Vagina (tissue), 2 donors: ENCODE data around the gene TGFBR3.

Experiments used
- POLR2AphosphoS5 ChIP-seq, 2 donors: sonication (generic); formaldehyde crosslinking; IDR thresholded peaks; one replicate each; pipeline ENCODE4 v1.9.0; 2017; ENCODE audit warnings: antibody characterized with exemption in 2 of 2, mild to moderate bottlenecking in 2 of 2, low read depth in 1 of 2; ENCODE audit not compliant: insufficient read depth in 1 of 2
- TF ChIP-seq, protein P1 (sequence below), 3 experiments: fragments of 450-650 bp in 2 of 3; fragments of 200-600 bp in 1 of 3; sonication (generic) in 1 of 3; IDR thresholded peaks; one replicate each; pipeline ENCODE4 v1.5.1; 2017 to 2019; ENCODE audit warnings: antibody characterized with exemption in 3 of 3, mild to moderate bottlenecking in 2 of 3, moderate library complexity in 2 of 3

DNA sequence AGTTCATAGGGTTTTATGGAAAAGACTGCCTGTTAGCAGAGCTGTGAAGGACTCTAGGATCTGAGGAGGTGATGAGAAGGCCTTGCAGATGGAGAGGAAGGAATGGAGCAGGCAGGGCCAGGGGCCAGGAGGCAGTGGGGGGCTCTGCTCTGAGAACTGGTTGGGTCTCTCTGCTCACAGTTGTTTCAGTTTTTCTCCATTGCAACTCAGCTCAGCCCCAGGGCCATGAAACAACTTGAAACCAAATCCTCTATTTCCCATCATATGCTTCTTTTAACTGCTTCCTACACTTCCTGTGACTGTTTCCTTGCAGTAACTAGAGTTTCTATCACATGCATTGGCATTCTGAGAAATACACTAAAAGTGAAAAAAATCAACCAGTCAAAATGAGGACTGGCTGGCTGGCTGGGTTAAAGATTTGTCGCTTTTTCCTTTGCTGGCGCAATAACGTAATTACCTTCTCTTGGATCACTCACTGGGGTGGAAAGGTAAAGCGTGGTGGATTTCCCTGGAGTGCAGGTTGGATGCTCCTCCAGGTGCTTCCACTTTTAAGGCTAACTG is 213.3 kb downstream of the TGFBR3 start:
- TF ChIP-seq POLR2AphosphoS5 (IDR thresholded peaks at IDR 0.05; ENCODE audit: insufficient read depth in 1 of 2, low read depth in 1 of 2): no peak
- TF ChIP-seq, protein P1, sequence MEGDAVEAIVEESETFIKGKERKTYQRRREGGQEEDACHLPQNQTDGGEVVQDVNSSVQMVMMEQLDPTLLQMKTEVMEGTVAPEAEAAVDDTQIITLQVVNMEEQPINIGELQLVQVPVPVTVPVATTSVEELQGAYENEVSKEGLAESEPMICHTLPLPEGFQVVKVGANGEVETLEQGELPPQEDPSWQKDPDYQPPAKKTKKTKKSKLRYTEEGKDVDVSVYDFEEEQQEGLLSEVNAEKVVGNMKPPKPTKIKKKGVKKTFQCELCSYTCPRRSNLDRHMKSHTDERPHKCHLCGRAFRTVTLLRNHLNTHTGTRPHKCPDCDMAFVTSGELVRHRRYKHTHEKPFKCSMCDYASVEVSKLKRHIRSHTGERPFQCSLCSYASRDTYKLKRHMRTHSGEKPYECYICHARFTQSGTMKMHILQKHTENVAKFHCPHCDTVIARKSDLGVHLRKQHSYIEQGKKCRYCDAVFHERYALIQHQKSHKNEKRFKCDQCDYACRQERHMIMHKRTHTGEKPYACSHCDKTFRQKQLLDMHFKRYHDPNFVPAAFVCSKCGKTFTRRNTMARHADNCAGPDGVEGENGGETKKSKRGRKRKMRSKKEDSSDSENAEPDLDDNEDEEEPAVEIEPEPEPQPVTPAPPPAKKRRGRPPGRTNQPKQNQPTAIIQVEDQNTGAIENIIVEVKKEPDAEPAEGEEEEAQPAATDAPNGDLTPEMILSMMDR (IDR thresholded peaks at IDR 0.05): no peak
